Measurements from ENCODE around the gene TSPO. TPM values are rescaled to one million over a fixed set of nuclear protein-coding genes. Genes with fewer than 3 reads are reported as not detected.
A peak's percentile ranks its signal among the peaks of the same experiment; 100 is the strongest.
"Not testable (repeated sequence)": the region's sequence is repeated elsewhere in the genome, so short reads cannot be mapped to it uniquely, and the experiment has no call there.

Gene TSPO
- total and polyA plus RNA-seq, 9 of the 15 experiments (the other 6 are each of a cell fraction or from before 2014, with no cell fraction given): 4.9 to 126 (median 25.3) TPM

GRCh38 chr22:43104950-43105349 is 46.4 kb upstream of the TSPO start:
- BruUV-seq (replicated peaks); DNase-seq (ENCODE audit: extremely low read depth in 1 of 4, low spot score in 3 of 4); H3K36me3 ChIP-seq (ENCODE audit: control insufficient read depth, insufficient read depth, low read length); ATAC-seq; H3K9ac ChIP-seq (ENCODE audit: insufficient read depth in 1 of 2, low read depth in 2 of 2, low read length in 2 of 2); H3K9me3 ChIP-seq (replicated peaks; ENCODE audit: control insufficient read depth, insufficient read depth, low read depth, low read length); FAIRE-seq; in situ Hi-C loops (cut with MboI); H4K20me1 ChIP-seq (replicated peaks; ENCODE audit: control insufficient read depth, insufficient read depth, low read length); CTCF ChIA-PET (ENCODE audit: low intra/inter-chr PET ratio); H3K27me3 ChIP-seq (ENCODE audit: control insufficient read depth in 2 of 2, insufficient read depth in 2 of 2, low read length in 2 of 2); intact Hi-C loops (cut with micrococcal nuclease); H3K4me2 ChIP-seq (ENCODE audit: insufficient read depth, low read length); H3K9me1 ChIP-seq (ENCODE audit: control insufficient read depth, insufficient read depth, low read length); H3K79me2 ChIP-seq (ENCODE audit: control insufficient read depth, insufficient read depth, low read length); H2AFZ ChIP-seq (ENCODE audit: low read depth, low read length); H3K4me3 ChIP-seq: not testable (repeated sequence)
- POLR2A ChIA-PET: interaction anchor here (0.6 kb wide), 2 partner anchors 27 to 1585 kb away, joined by 3 to 4 read pairs; no protein-coding TSS in a partner anchor
- TF ChIP-seq BCOR (IDR thresholded peaks at IDR 0.05): 0 out of 2 replicates have a peak, but pooled peaks have one; percentile 7
- WGBS (ENCODE audit: insufficient coverage, low coverage, missing lambda C conversion rate): 86% methylated on average over 3 of the region's 3 CpGs
- Histone ChIP-seq H3K4me1 (replicated peaks in 1 of 2; ENCODE audit: control insufficient read depth in 2 of 2, insufficient read depth in 2 of 2, low read length in 2 of 2) (peaks cover 20 to 25% of the 10 kb centered on the region in 2 experiments; a peak in 4 of 5 replicates), H3K27ac (ENCODE audit: extremely low read depth, low read depth, low read length) (peak overlapping the region; percentile 85; the same call in 1 of the 3 replicates)

DNA sequence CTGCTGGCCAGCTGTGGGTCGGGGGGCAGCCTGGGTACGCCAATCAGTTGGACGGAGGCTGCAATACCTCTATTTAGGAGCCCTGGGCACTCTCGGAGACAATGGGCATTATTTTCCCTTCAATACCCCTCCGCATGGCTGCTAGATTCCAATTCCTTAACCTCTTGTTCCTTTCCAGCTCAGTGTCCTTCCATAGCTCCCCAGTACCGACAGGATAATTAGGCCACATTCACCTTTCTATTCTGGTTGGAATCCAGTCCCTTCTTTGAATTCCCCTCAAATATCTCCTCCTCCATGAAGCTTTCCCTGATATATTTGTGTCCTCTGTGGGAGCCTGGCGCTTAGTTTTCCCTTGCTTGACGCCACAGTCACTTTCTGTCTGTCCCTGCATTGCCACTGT is 45.1 kb upstream of the TSPO start:
- TF ChIP-seq ZFP36 (IDR thresholded peaks at IDR 0.05; ENCODE audit: low read depth, low read length, partially characterized antibody) (peak; percentile 28), PTTG1 (tag; IDR thresholded peaks at IDR 0.05; ENCODE audit: low read depth) (no peak)
- Histone ChIP-seq H3K36me3 (ENCODE audit: control insufficient read depth, insufficient read depth, low read length) (no peaks in the 10 kb centered on the region), H2AFZ (ENCODE audit: low read depth, low read length) (no peak overlapping the region), H3K27me3 (ENCODE audit: control insufficient read depth in 2 of 2, insufficient read depth in 2 of 2, low read length in 2 of 2) (peaks cover 0 to 3% of the 10 kb centered on the region in 2 experiments; a peak in 2 of 5 replicates), H3K9me3 (replicated peaks; ENCODE audit: control insufficient read depth, insufficient read depth, low read depth, low read length) (no peaks in the 10 kb centered on the region), H3K4me2 (ENCODE audit: insufficient read depth, low read length) (no peak overlapping the region), H4K20me1 (replicated peaks; ENCODE audit: control insufficient read depth, insufficient read depth, low read length) (no peaks in the 10 kb centered on the region), H3K27ac (ENCODE audit: extremely low read depth, low read depth, low read length) (no peak overlapping the region), H3K79me2 (ENCODE audit: control insufficient read depth, insufficient read depth, low read length) (no peaks in the 10 kb centered on the region), H3K4me1 (replicated peaks in 1 of 2; ENCODE audit: control insufficient read depth in 2 of 2, insufficient read depth in 2 of 2, low read length in 2 of 2) (peaks cover 20 to 29% of the 10 kb centered on the region in 2 experiments; a peak in 4 of 5 replicates), H3K4me3 (no peak overlapping the region), H3K9me1 (ENCODE audit: control insufficient read depth, insufficient read depth, low read length) (no peaks in the 10 kb centered on the region), H3K9ac (ENCODE audit: insufficient read depth in 1 of 2, low read depth in 2 of 2, low read length in 2 of 2) (no peak overlapping the region)
- FAIRE-seq (no peak), ATAC-seq (no peak), DNase-seq (ENCODE audit: extremely low read depth in 1 of 4, low spot score in 3 of 4) (no peak)
- POLR2A ChIA-PET: no interaction called here
- no TSS peak for BruUV-seq (replicated peaks)
- CTCF ChIA-PET (ENCODE audit: low intra/inter-chr PET ratio): no interaction called here
- in situ Hi-C loops (cut with MboI): no loop called here
- WGBS (ENCODE audit: insufficient coverage, low coverage, missing lambda C conversion rate): 70% methylated on average over 8 of the region's 8 CpGs
- intact Hi-C loops (cut with micrococcal nuclease): no loop called here
